ENCODE measurements around the gene WDR70.

- TF ChIP-seq CTCF (IDR thresholded peaks at IDR 0.05), result no peak
- no peak for TF ChIP-seq ZBTB33 (IDR thresholded peaks at IDR 0.05; ENCODE audit: borderline replicate concordance, low read depth)
- TF ChIP-seq POLR2AphosphoS5 (IDR thresholded peaks at IDR 0.05; ENCODE audit: low read depth, low read length), result no peak
- no peak for TF ChIP-seq TAF1 (IDR thresholded peaks at IDR 0.05; ENCODE audit: borderline replicate concordance, low read depth, low read length)
- no peak for TF ChIP-seq RAD21 (IDR thresholded peaks at IDR 0.05; ENCODE audit: low read length)
- no peak for TF ChIP-seq EZH2phosphoT487 (IDR thresholded peaks at IDR 0.05; ENCODE audit: borderline replicate concordance, low read depth)
- no peak for TF ChIP-seq USF2 (IDR thresholded peaks at IDR 0.05; ENCODE audit: borderline replicate concordance, low read depth, low read length)
- no peak for TF ChIP-seq FOXJ3 (CRISPR knock-in tag; IDR thresholded peaks at IDR 0.05)
- no peak for TF ChIP-seq YY1 (IDR thresholded peaks at IDR 0.05; ENCODE audit: low read depth)
- TF ChIP-seq NFIC (IDR thresholded peaks at IDR 0.05; ENCODE audit: borderline replicate concordance), result no peak
Measured at GRCh38 chr5:37727238-37727637, 348.1 kb downstream of the WDR70 start.
